ENCODE results near the gene TSPY3.
"Not testable (repeated sequence)": the region's sequence is repeated elsewhere in the genome, so short reads cannot be mapped to it uniquely, and the experiment has no call there.

The TSPY3 gene, protein sequence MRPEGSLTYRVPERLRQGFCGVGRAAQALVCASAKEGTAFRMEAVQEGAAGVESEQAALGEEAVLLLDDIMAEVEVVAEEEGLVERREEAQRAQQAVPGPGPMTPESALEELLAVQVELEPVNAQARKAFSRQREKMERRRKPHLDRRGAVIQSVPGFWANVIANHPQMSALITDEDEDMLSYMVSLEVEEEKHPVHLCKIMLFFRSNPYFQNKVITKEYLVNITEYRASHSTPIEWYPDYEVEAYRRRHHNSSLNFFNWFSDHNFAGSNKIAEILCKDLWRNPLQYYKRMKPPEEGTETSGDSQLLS

DNA sequence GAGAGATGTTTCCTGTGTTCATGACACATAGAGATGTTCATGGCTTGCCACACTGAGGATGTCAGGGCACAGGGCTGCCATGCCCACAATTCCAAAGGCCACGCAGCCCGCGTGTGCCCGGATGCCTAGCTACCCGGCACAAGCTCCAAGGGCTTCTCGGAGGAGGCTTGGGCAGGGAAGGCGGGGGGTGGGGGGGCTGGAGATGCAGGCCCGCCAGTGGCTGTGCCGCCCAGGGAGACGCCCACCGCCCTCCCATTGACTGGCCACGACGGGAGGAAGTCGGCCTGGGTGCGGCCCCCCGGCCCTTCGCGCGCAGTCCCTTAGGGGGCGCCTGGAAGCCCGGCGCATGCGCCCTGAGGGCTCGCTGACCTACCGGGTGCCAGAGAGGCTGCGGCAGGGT is at the start of gene TSPY3:
Gene TSPY3, plus strand, starts transcription at position 301 of the 400 bp plus-strand sequence. Its CDS starts 46 bp downstream, at position 347.
- not testable (repeated sequence) for H3K9me3 ChIP-seq (ENCODE audit: low read length); H3K27ac ChIP-seq (ENCODE audit: low read depth, low read length); H3K4me1 ChIP-seq (ENCODE audit: insufficient read depth, low read length); H3K9ac ChIP-seq (ENCODE audit: low read length); H3K27me3 ChIP-seq (ENCODE audit: control insufficient read depth in 1 of 2, insufficient read depth in 2 of 2, low read length in 2 of 2); H3K36me3 ChIP-seq (ENCODE audit: insufficient read depth, low read length); H3K4me3 ChIP-seq (ENCODE audit: low read depth in 1 of 2, low read length in 2 of 2)

DNA sequence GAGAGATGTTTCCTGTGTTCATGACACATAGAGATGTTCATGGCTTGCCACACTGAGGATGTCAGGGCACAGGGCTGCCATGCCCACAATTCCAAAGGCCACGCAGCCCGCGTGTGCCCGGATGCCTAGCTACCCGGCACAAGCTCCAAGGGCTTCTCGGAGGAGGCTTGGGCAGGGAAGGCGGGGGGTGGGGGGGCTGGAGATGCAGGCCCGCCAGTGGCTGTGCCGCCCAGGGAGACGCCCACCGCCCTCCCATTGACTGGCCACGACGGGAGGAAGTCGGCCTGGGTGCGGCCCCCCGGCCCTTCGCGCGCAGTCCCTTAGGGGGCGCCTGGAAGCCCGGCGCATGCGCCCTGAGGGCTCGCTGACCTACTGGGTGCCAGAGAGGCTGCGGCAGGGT is 40.7 kb upstream of the TSPY3 start, which contains the start of gene TSPY8:
Gene TSPY8, plus strand, starts transcription at position 301 of the 400 bp plus-strand sequence. Its CDS starts 46 bp downstream, at position 347.
- not testable (repeated sequence) for H3K36me3 ChIP-seq (ENCODE audit: insufficient read depth, low read length); H3K9ac ChIP-seq (ENCODE audit: low read length); H3K27me3 ChIP-seq (ENCODE audit: control insufficient read depth in 1 of 2, insufficient read depth in 2 of 2, low read length in 2 of 2); H3K4me1 ChIP-seq (ENCODE audit: insufficient read depth, low read length); H3K27ac ChIP-seq (ENCODE audit: low read depth, low read length); H3K4me3 ChIP-seq (ENCODE audit: low read depth in 1 of 2, low read length in 2 of 2); H3K9me3 ChIP-seq (ENCODE audit: low read length)

DNA sequence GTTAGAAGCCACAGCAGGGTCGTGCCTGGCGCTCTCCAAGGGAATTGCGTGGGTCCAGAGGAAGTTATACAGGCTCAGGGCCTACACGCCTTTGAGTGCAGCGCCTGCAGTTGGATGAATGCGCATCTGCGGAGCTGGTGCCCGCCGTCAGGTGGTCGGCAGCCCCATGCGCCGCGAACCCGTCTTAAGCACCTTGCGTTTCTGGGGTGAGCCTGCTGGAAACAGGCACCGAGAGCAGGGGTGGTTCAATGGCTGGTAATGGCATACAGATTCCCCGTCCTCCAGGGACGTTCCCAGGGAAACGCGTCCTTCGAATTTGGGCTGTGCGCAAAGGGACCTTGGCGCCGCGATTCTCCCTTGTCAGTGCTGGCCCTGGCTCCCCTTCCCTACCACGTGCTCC is 1.7 kb upstream of the TSPY3 start:
- H3K27ac ChIP-seq (ENCODE audit: low read depth, low read length); H3K9ac ChIP-seq (ENCODE audit: low read length); H3K27me3 ChIP-seq (ENCODE audit: control insufficient read depth in 1 of 2, insufficient read depth in 2 of 2, low read length in 2 of 2); H3K9me3 ChIP-seq (ENCODE audit: low read length); H3K4me3 ChIP-seq (ENCODE audit: low read depth in 1 of 2, low read length in 2 of 2); H3K4me1 ChIP-seq (ENCODE audit: insufficient read depth, low read length); H3K36me3 ChIP-seq (ENCODE audit: insufficient read depth, low read length): not testable (repeated sequence)
